GM19455 (cell line): Measurements from ENCODE around the gene EVC2.

Experiments
- ATAC-seq: cut with Tn5 transposase; IDR thresholded peaks from one replicate; pipeline ENCODE4 v1.9.1; 2021; ENCODE audit not compliant: unreplicated experiment

EVC2 gene

GRCh38 chr4:5712517-5712916 is 4.2 kb upstream of the EVC2 start:
- no peak for ATAC-seq

- ATAC-seq: no peak
Measured at GRCh38 chr4:5711479-5712184, 3.3 kb upstream of the EVC2 start.

- no peak for ATAC-seq
Measured at GRCh38 chr4:5710961-5711478, 2.7 kb upstream of the EVC2 start, which contains the start of gene EVC. Gene EVC, plus strand, starts transcription at chr4:5711201. Its CDS starts 180 bp downstream, at chr4:5711381.

GRCh38 chr4:5710065-5710960 is 2.0 kb upstream of the EVC2 start:
- ATAC-seq: no peak

GRCh38 chr4:5709207-5709575 is 832 bp upstream of the EVC2 start:
- no peak for ATAC-seq

- no peak for ATAC-seq
Measured at GRCh38 chr4:5707778-5708448, 446 bp downstream of the EVC2 start.

GRCh38 chr4:5707366-5707765 is 993 bp downstream of the EVC2 start:
- ATAC-seq: no peak

- no peak for ATAC-seq
Measured at GRCh38 chr4:5706486-5707290, 1.7 kb downstream of the EVC2 start.

- no peak for ATAC-seq
Measured at GRCh38 chr4:5705647-5706320, 2.6 kb downstream of the EVC2 start.

GRCh38 chr4:5704276-5704675 is 4.1 kb downstream of the EVC2 start:
- no peak for ATAC-seq

GRCh38 chr4:5703831-5704230 is 4.5 kb downstream of the EVC2 start:
- no peak for ATAC-seq

GRCh38 chr4:5701971-5702370 is 6.4 kb downstream of the EVC2 start:
- no peak for ATAC-seq

GRCh38 chr4:5700459-5700858 is 7.9 kb downstream of the EVC2 start:
- no peak for ATAC-seq

GRCh38 chr4:5696341-5696740 is 12.0 kb downstream of the EVC2 start:
- no peak for ATAC-seq

- ATAC-seq: no peak
Measured at GRCh38 chr4:5693871-5694270, 14.5 kb downstream of the EVC2 start.

- ATAC-seq: no peak
Measured at GRCh38 chr4:5691491-5692132, 16.7 kb downstream of the EVC2 start.

GRCh38 chr4:5689065-5689464 is 19.3 kb downstream of the EVC2 start:
- no peak for ATAC-seq

- no peak for ATAC-seq
Measured at GRCh38 chr4:5686338-5686737, 22.0 kb downstream of the EVC2 start.

- ATAC-seq: no peak
Measured at GRCh38 chr4:5685296-5685695, 23.1 kb downstream of the EVC2 start.

- no peak for ATAC-seq
Measured at GRCh38 chr4:5683566-5683965, 24.8 kb downstream of the EVC2 start.
